Measurements from ENCODE around the gene CA5B.

Gene CA5B

DNA sequence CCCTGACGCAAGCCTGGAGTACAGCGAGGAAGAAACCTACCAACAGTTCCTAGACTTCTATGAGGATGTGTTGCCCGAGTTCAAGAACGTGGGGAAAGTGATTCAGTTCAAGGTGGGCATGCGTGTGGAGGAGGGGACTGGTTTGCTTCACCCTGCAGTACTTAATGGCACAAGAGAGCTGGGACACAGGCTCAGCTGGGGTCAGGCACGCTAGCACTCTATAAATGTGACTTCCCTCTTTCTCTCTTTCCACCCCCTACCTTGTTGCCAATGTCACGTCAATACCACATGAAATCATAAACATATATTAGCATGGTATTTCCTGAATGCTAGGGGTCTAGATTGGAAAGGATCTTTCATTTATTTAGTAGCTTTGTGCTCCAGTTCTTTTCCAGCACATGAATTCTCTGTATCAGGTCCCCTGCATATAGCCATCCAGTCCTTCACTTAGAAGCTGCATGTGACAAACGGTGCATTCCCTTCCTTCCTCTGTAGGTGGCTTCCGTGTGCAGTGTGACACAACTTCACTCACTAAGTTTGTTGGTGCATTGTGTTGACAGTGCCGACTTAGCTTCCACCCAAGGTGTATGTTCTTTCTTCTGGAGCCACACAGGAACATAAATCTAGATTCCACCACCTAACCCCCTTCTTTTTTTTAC lies 77.8 kb downstream of the CA5B start:
- TF ChIP-seq CTCF (IDR thresholded peaks at IDR 0.05): no peak; the same call in 1 of the 2 replicates

DNA sequence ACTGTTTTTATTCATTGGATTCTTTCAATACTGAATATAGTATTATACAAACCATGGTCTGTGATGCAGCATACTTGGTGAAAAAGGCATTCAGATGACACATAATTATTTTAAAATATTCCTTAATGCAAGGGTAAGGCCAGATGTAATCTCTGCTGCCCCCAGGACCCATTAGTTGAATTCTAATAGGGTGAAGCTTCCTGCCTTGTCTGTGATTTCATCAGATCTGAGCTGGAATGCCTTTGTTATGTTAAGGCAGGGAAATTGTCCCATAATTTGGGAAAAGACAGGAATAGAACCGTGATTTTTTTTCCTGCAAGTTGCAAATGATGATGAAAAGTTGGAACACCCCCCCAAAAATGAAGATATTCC lies 78.4 kb downstream of the CA5B start:
- TF ChIP-seq CTCF (IDR thresholded peaks at IDR 0.05): no peak; the same call in 1 of the 2 replicates

- no peak for TF ChIP-seq CTCF (IDR thresholded peaks at IDR 0.05)
Observed at GRCh38 chrX:15816886-15817285, 78.8 kb downstream of the CA5B start.

- no peak for TF ChIP-seq CTCF (IDR thresholded peaks at IDR 0.05)
Observed at GRCh38 chrX:15820106-15821073, 82.3 kb downstream of the CA5B start.

- no peak for TF ChIP-seq CTCF (IDR thresholded peaks at IDR 0.05)
Observed at GRCh38 chrX:15822922-15823321, 84.9 kb downstream of the CA5B start.

- no peak for TF ChIP-seq CTCF (IDR thresholded peaks at IDR 0.05)
Observed at GRCh38 chrX:15825936-15826335, 87.9 kb downstream of the CA5B start.

- no peak for TF ChIP-seq CTCF (IDR thresholded peaks at IDR 0.05)
Observed at GRCh38 chrX:15829217-15829616, 91.1 kb downstream of the CA5B start.
